ENCODE data around the gene CYGB.

CYGB gene

DNA sequence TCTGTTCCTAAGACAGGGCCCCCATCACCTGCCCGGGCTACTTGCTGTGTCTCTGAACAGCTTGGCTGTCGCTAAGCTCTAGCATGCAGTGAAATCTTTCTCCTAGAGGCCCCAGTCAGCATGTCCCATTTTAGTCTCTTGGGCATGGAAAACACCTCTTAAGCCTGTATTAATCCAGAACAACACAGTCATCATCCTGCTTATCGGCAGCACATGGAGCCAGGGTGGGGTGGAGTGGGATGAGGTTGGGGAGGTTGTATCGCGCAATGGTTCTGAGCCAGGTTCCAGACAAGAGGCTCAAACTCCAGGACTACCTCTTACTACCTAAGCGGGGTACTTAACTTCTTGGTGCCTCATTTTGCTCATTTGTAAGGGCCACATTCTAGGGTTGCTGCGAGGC lies 40.4 kb upstream of the CYGB start:
- Histone ChIP-seq H3K4me3 (ENCODE audit: low read length in 2 of 2) (no peak overlapping the region), H3K4me1 (ENCODE audit: control insufficient read depth in 2 of 2, insufficient read depth in 2 of 2, low read length in 2 of 2) (peaks cover 0 to 7% of the 10 kb centered on the region in 2 donors), H3K36me3 (ENCODE audit: control insufficient read depth in 2 of 2, insufficient read depth in 2 of 2, low read length in 2 of 2) (no peaks in the 10 kb centered on the region), H3K27ac (ENCODE audit: low read depth in 2 of 2, low read length in 2 of 2) (peak overlapping the region; percentile 11 to 45), H3K9ac (ENCODE audit: low read depth in 1 of 2, low read length in 2 of 2) (no peak overlapping the region), H3K9me3 (ENCODE audit: control insufficient read depth in 2 of 2, low read length in 2 of 2) (no peaks in the 10 kb centered on the region), H3K27me3 (ENCODE audit: control insufficient read depth in 2 of 2, insufficient read depth in 2 of 2, low read length in 2 of 2) (no peaks in the 10 kb centered on the region)

DNA sequence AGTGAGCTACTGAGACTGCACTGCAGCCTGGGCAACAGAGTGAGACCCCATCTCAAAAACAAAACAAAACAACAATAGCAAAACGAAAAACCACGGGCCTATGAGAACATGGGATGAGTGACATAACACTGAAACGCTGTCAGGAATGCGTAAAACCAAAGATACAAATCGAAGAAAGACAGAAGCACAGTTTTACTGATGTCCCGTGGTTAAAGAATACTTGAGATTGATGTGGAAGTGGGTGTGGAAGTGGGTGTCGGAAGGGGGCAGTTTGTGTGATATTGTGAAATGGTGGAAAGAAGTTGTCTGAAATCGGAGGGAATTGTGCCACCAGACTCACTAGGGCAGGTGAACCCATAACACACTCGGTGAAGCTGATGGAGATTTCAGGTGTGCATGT lies 38.7 kb upstream of the CYGB start:
- Histone ChIP-seq H3K4me1 (ENCODE audit: control insufficient read depth in 2 of 2, insufficient read depth in 2 of 2, low read length in 2 of 2) (peaks cover 0 to 7% of the 10 kb centered on the region in 2 donors), H3K27me3 (ENCODE audit: control insufficient read depth in 2 of 2, insufficient read depth in 2 of 2, low read length in 2 of 2) (no peaks in the 10 kb centered on the region), H3K9me3 (ENCODE audit: control insufficient read depth in 2 of 2, low read length in 2 of 2) (no peaks in the 10 kb centered on the region), H3K36me3 (ENCODE audit: control insufficient read depth in 2 of 2, insufficient read depth in 2 of 2, low read length in 2 of 2) (no peaks in the 10 kb centered on the region), H3K4me3 (ENCODE audit: low read length in 2 of 2) (no peak overlapping the region), H3K27ac (ENCODE audit: low read depth in 2 of 2, low read length in 2 of 2) (no peak overlapping the region), H3K9ac (ENCODE audit: low read depth in 1 of 2, low read length in 2 of 2) (no peak overlapping the region)

DNA sequence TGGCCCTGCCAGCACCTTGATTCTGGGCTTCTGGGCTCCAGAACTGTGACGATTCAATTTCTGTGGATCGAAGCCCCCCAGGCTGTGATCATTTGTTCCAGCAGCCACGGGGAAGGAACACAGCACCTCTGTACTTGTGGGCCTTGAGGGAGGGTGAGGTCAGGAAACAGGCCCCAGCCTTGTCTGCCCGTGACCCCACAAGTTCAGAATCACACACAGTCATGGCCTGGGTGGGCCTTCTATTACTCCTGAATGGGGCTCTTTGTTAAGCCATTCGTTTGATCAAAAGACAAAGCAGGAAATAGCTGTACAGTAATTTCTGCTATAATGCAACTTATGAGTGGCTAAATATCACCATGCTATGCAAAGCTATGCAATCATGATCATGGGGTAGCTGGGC lies 38.1 kb upstream of the CYGB start:
- no peaks in the 10 kb centered on the region for H3K36me3 ChIP-seq (ENCODE audit: control insufficient read depth in 2 of 2, insufficient read depth in 2 of 2, low read length in 2 of 2)
- peak overlapping the region in 1 of 2 donors; percentile 16 for H3K27ac ChIP-seq (ENCODE audit: low read depth in 2 of 2, low read length in 2 of 2)
- no peak overlapping the region for H3K4me3 ChIP-seq (ENCODE audit: low read length in 2 of 2)
- H3K4me1 ChIP-seq (ENCODE audit: control insufficient read depth in 2 of 2, insufficient read depth in 2 of 2, low read length in 2 of 2), result peaks cover 0 to 7% of the 10 kb centered on the region in 2 donors
- no peaks in the 10 kb centered on the region for H3K9me3 ChIP-seq (ENCODE audit: control insufficient read depth in 2 of 2, low read length in 2 of 2)
- H3K27me3 ChIP-seq (ENCODE audit: control insufficient read depth in 2 of 2, insufficient read depth in 2 of 2, low read length in 2 of 2), result no peaks in the 10 kb centered on the region
- H3K9ac ChIP-seq (ENCODE audit: low read depth in 1 of 2, low read length in 2 of 2), result no peak overlapping the region

DNA sequence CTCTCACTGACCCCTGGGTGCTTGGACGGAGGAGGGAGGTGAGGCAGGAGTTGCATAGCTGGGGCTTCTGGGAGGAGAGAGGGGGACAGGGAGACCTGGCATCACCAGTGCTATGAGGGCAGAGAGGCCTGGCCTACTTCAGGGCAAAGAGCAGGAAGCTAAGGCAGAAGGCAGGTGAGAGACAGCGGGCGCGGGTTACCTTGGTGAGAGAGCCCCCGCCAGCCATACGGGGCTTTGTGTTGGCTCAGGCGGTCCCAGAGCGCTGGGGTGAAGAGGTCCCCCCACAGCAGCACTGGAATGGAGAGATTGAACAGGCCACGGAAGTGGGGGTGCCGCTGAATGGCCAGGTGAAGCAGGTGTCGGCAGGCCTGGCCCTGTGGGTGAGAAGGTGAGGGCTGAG lies 36.7 kb upstream of the CYGB start:
- H3K9ac ChIP-seq (ENCODE audit: low read depth in 1 of 2, low read length in 2 of 2), result no peak overlapping the region
- H3K36me3 ChIP-seq (ENCODE audit: control insufficient read depth in 2 of 2, insufficient read depth in 2 of 2, low read length in 2 of 2), result no peaks in the 10 kb centered on the region
- no peak overlapping the region for H3K27ac ChIP-seq (ENCODE audit: low read depth in 2 of 2, low read length in 2 of 2)
- H3K27me3 ChIP-seq (ENCODE audit: control insufficient read depth in 2 of 2, insufficient read depth in 2 of 2, low read length in 2 of 2), result no peaks in the 10 kb centered on the region
- H3K4me1 ChIP-seq (ENCODE audit: control insufficient read depth in 2 of 2, insufficient read depth in 2 of 2, low read length in 2 of 2), result peaks cover 0 to 7% of the 10 kb centered on the region in 2 donors
- no peak overlapping the region for H3K4me3 ChIP-seq (ENCODE audit: low read length in 2 of 2)
- no peaks in the 10 kb centered on the region for H3K9me3 ChIP-seq (ENCODE audit: control insufficient read depth in 2 of 2, low read length in 2 of 2)

DNA sequence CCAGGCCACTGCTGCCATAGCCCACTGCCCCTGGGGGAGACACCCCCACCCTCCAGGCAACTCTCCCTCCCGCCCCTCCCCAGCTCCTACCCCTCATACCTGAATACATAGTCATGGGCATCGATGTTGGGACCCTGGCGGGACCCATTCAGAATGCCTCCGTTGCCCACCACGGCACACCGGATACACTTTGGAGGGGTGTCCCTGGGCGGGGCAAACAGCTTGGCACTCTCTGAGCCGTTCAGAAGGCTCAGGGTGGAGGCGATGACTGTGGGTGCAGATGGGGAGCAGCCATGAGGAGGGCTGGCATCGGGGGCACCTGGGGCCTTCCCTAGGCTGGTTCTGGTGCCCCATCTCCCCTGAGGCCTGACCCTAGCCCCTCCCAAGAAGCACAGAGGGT lies 35.6 kb upstream of the CYGB start:
- Histone ChIP-seq H3K9me3 (ENCODE audit: control insufficient read depth in 2 of 2, low read length in 2 of 2) (no peaks in the 10 kb centered on the region), H3K27ac (ENCODE audit: low read depth in 2 of 2, low read length in 2 of 2) (no peak overlapping the region), H3K36me3 (ENCODE audit: control insufficient read depth in 2 of 2, insufficient read depth in 2 of 2, low read length in 2 of 2) (no peaks in the 10 kb centered on the region), H3K9ac (ENCODE audit: low read depth in 1 of 2, low read length in 2 of 2) (no peak overlapping the region), H3K27me3 (ENCODE audit: control insufficient read depth in 2 of 2, insufficient read depth in 2 of 2, low read length in 2 of 2) (no peaks in the 10 kb centered on the region), H3K4me1 (ENCODE audit: control insufficient read depth in 2 of 2, insufficient read depth in 2 of 2, low read length in 2 of 2) (peaks cover 0 to 4% of the 10 kb centered on the region in 2 donors), H3K4me3 (ENCODE audit: low read length in 2 of 2) (no peak overlapping the region)

DNA sequence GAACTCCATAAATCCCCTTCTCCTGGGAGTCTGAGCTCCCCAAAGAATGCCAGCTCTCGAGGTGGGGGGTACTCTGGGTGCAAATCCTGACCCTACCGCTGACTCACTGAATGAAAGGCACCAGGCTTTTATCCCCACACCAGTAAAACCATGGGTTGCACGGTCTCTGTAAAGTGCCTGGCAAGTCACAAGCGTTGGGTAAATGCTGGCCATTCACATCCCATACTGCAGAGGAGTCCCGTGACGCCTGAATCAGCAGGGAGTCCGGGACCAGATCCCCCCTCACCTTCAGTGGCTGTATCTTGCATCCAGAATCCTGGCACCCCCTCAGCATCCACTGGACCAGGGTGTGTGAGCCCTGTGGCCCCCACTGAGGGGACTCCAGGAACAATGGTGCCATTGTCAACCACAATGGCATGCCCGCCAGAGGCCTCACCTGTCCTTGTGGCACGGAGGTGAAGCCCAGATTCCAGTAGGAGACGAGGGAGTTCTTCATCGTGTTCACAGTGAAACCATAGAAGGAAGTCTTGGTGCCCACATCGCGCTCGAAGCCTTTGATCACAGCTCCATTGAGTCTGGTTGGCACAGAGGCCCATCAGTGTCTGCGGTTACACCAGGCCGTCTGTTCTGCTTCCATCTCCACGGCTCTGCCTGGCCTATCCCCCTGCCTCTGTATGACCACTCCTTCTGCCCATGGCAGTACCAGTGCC lies 34.8 kb upstream of the CYGB start:
- no peak overlapping the region for H3K9ac ChIP-seq (ENCODE audit: low read depth in 1 of 2, low read length in 2 of 2)
- H3K27ac ChIP-seq (ENCODE audit: low read depth in 2 of 2, low read length in 2 of 2), result no peak overlapping the region
- no peaks in the 10 kb centered on the region for H3K9me3 ChIP-seq (ENCODE audit: control insufficient read depth in 2 of 2, low read length in 2 of 2)
- H3K36me3 ChIP-seq (ENCODE audit: control insufficient read depth in 2 of 2, insufficient read depth in 2 of 2, low read length in 2 of 2), result no peaks in the 10 kb centered on the region
- H3K4me3 ChIP-seq (ENCODE audit: low read length in 2 of 2), result no peak overlapping the region
- no peaks in the 10 kb centered on the region for H3K27me3 ChIP-seq (ENCODE audit: control insufficient read depth in 2 of 2, insufficient read depth in 2 of 2, low read length in 2 of 2)
- H3K4me1 ChIP-seq (ENCODE audit: control insufficient read depth in 2 of 2, insufficient read depth in 2 of 2, low read length in 2 of 2), result no peaks in the 10 kb centered on the region

DNA sequence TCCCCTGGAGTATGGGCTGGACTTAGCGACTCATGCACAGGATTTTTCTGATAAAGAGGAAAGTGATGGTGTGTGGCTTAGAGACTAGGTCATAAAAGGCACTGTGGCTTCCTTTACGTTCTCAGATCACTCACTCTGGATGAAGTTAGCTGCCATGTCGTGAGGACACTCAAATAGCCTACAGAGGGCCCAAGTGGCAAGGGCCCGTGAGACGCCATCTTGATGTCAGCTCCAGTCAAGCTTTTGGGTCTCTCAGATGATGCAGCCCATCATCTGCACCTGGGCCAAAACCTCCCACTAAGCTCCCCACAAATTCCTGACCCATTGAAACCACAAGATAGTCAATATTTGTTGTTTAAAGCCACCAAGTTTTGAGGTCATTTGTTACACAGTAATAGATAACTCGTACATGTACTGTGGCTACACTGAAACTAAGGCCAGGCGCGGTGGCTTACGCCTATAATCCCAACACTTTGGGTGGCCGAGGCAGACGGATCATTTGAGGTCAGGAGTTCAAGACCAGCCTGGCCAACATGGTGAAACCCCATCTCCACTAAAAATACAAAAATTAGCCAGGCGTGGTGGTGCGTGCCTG lies 33.5 kb upstream of the CYGB start:
- H3K4me1 ChIP-seq (ENCODE audit: control insufficient read depth in 2 of 2, insufficient read depth in 2 of 2, low read length in 2 of 2), result no peaks in the 10 kb centered on the region
- H3K27ac ChIP-seq (ENCODE audit: low read depth in 2 of 2, low read length in 2 of 2), result no peak overlapping the region
- H3K9ac ChIP-seq (ENCODE audit: low read depth in 1 of 2, low read length in 2 of 2), result no peak overlapping the region
- H3K4me3 ChIP-seq (ENCODE audit: low read length in 2 of 2), result no peak overlapping the region
- no peaks in the 10 kb centered on the region for H3K9me3 ChIP-seq (ENCODE audit: control insufficient read depth in 2 of 2, low read length in 2 of 2)
- H3K27me3 ChIP-seq (ENCODE audit: control insufficient read depth in 2 of 2, insufficient read depth in 2 of 2, low read length in 2 of 2), result no peaks in the 10 kb centered on the region
- peaks cover 0 to 4% of the 10 kb centered on the region in 2 donors for H3K36me3 ChIP-seq (ENCODE audit: control insufficient read depth in 2 of 2, insufficient read depth in 2 of 2, low read length in 2 of 2)

DNA sequence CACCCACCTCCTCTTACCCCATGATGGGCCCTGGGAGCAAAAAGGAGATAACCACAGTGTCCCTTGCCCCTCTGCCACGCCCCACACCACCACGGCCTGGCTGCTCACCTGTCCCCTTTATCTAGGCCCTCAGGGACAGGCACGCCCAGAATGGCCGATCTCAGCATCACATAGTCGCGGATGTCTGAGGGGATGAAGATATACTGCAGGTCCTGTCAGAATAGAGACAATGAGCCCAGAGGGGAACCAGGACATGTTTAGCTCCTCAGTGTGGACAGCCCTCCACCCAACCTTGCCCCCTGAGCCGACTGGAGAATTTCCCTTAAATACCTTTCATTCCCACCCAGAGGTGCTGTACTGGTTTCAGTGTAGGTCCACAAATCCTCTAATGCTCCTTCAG lies 32.9 kb upstream of the CYGB start:
- H3K4me3 ChIP-seq (ENCODE audit: low read length in 2 of 2), result no peak overlapping the region
- H3K27ac ChIP-seq (ENCODE audit: low read depth in 2 of 2, low read length in 2 of 2), result no peak overlapping the region
- peaks cover 3 to 7% of the 10 kb centered on the region in 2 donors for H3K36me3 ChIP-seq (ENCODE audit: control insufficient read depth in 2 of 2, insufficient read depth in 2 of 2, low read length in 2 of 2)
- H3K27me3 ChIP-seq (ENCODE audit: control insufficient read depth in 2 of 2, insufficient read depth in 2 of 2, low read length in 2 of 2), result no peaks in the 10 kb centered on the region
- H3K9me3 ChIP-seq (ENCODE audit: control insufficient read depth in 2 of 2, low read length in 2 of 2), result no peaks in the 10 kb centered on the region
- no peaks in the 10 kb centered on the region for H3K4me1 ChIP-seq (ENCODE audit: control insufficient read depth in 2 of 2, insufficient read depth in 2 of 2, low read length in 2 of 2)
- H3K9ac ChIP-seq (ENCODE audit: low read depth in 1 of 2, low read length in 2 of 2), result no peak overlapping the region

DNA sequence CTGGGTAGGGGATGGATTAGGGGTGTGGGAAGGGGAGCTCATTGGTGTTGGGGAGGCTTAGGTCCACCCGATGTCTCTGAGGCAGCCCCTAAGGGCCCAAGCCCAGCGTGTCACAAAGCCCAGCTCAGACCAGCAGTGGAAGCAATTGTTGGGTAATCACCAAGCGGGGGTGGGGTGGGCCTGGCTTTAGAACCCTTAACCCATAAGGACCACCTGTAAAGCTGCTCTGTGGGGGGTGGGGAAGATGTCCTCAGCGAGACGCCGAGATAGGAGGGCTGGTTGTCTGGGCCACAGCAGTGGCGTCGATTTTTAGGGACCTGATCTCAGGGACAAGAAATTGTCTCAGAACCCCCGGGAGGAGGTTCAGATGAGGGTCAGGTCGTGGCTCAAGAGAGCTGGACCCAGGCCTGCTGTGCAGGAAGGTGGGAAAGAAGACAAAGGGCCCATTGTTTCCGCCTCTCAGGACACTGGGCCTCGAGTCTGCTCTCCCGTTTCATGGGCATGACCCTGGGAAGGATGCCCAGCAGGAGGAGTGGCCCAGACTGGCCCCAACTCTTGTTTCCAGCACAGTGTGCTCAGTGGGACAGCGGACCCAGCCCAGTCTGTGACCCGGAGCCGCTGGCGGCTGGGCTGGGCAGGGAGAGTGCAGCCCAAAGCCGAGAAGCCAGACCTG lies 32.2 kb upstream of the CYGB start:
- Histone ChIP-seq H3K27me3 (ENCODE audit: control insufficient read depth in 2 of 2, insufficient read depth in 2 of 2, low read length in 2 of 2) (no peaks in the 10 kb centered on the region), H3K9ac (ENCODE audit: low read depth in 1 of 2, low read length in 2 of 2) (no peak overlapping the region), H3K27ac (ENCODE audit: low read depth in 2 of 2, low read length in 2 of 2) (no peak overlapping the region), H3K9me3 (ENCODE audit: control insufficient read depth in 2 of 2, low read length in 2 of 2) (no peaks in the 10 kb centered on the region), H3K36me3 (ENCODE audit: control insufficient read depth in 2 of 2, insufficient read depth in 2 of 2, low read length in 2 of 2) (peaks cover 3 to 15% of the 10 kb centered on the region in 2 donors), H3K4me1 (ENCODE audit: control insufficient read depth in 2 of 2, insufficient read depth in 2 of 2, low read length in 2 of 2) (no peaks in the 10 kb centered on the region), H3K4me3 (ENCODE audit: low read length in 2 of 2) (no peak overlapping the region)

DNA sequence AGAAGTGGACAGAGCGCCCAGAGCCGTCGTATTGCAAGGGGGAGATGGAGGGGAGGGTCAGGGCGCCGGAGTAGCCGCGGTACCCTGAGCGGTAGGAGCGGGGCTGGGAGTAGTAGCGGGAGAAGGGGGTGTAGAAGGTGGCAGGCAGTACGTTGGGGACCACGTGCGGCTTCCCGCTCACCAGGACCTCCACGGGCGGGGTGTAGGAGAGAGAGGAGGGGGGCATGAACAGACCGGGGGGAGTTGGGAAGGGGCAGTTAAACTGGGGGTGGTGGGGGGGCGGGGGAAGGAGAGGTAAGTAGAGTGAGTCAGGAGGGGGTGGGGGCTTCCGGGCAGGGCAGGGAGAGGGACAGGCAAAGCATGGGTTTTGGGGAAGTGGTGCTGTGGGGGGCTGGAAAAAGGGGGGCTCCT lies 31.3 kb upstream of the CYGB start:
- no peaks in the 10 kb centered on the region for H3K27me3 ChIP-seq (ENCODE audit: control insufficient read depth in 2 of 2, insufficient read depth in 2 of 2, low read length in 2 of 2)
- no peaks in the 10 kb centered on the region for H3K4me1 ChIP-seq (ENCODE audit: control insufficient read depth in 2 of 2, insufficient read depth in 2 of 2, low read length in 2 of 2)
- H3K27ac ChIP-seq (ENCODE audit: low read depth in 2 of 2, low read length in 2 of 2), result no peak overlapping the region
- H3K36me3 ChIP-seq (ENCODE audit: control insufficient read depth in 2 of 2, insufficient read depth in 2 of 2, low read length in 2 of 2), result peaks cover 3 to 17% of the 10 kb centered on the region in 2 donors
- H3K9ac ChIP-seq (ENCODE audit: low read depth in 1 of 2, low read length in 2 of 2), result no peak overlapping the region
- H3K9me3 ChIP-seq (ENCODE audit: control insufficient read depth in 2 of 2, low read length in 2 of 2), result no peaks in the 10 kb centered on the region
- no peak overlapping the region for H3K4me3 ChIP-seq (ENCODE audit: low read length in 2 of 2)
